Memory B cell (primary cell): ENCODE measurements around the gene ARPC5.

Experiments used
- ATAC-seq: fragments of 150-1000 bp; cut with Tn5 transposase; 2 replicates; pipeline ENCODE4 v1.10.0; 2021; ENCODE audit warnings: low read depth, mild to moderate bottlenecking, moderate library complexity
- DNase-seq, 2 donors: peaks; one replicate each; pipeline ENCODE4 v3.0.0; 2022; ENCODE audit warnings: low spot score in 2 of 2
- H3K27ac Mint-ChIP-seq: one replicate; pipeline ENCODE4 v1.8.0; 2022; ENCODE audit warnings: mild to moderate bottlenecking, moderate library complexity, mixed read lengths
- H3K27me3 Mint-ChIP-seq: one replicate; pipeline ENCODE4 v1.8.0; 2022; ENCODE audit warnings: mixed read lengths
- H3K36me3 Mint-ChIP-seq: one replicate; pipeline ENCODE4 v1.8.0; 2022; ENCODE audit warnings: mild to moderate bottlenecking, mixed read lengths
- H3K4me1 Mint-ChIP-seq: one replicate; pipeline ENCODE4 v1.8.0; 2022; ENCODE audit warnings: mixed read lengths
- H3K4me3 Mint-ChIP-seq: one replicate; pipeline ENCODE4 v1.8.0; 2022; ENCODE audit warnings: mild to moderate bottlenecking, moderate library complexity, mixed read lengths
- H3K9me3 Mint-ChIP-seq: one replicate; pipeline ENCODE4 v1.8.0; 2022; ENCODE audit warnings: mixed read lengths

ARPC5 gene

GRCh38 chr1:183654706-183655105, 19.1 kb upstream of the ARPC5 start:
- Mint-ChIP-seq H3K9me3 (no peaks in the 10 kb centered on the region), H3K4me3 (no peak overlapping the region), H3K4me1 (peaks cover 3% of the 10 kb centered on the region), H3K27me3 (peaks cover 6% of the 10 kb centered on the region), H3K36me3 (no peaks in the 10 kb centered on the region), H3K27ac (no peak overlapping the region)
- ATAC-seq (no peak), DNase-seq (no peak)

GRCh38 chr1:183653876-183654451, 18.4 kb upstream of the ARPC5 start:
- no peak for ATAC-seq
- no peaks in the 10 kb centered on the region for H3K36me3 Mint-ChIP-seq
- peaks cover 5% of the 10 kb centered on the region for H3K27me3 Mint-ChIP-seq
- H3K4me1 Mint-ChIP-seq: peaks cover 3% of the 10 kb centered on the region
- H3K4me3 Mint-ChIP-seq: no peak overlapping the region
- H3K27ac Mint-ChIP-seq: no peak overlapping the region
- no peaks in the 10 kb centered on the region for H3K9me3 Mint-ChIP-seq
- no peak for DNase-seq

- H3K4me1 Mint-ChIP-seq: peaks cover 3% of the 10 kb centered on the region
Measured at GRCh38 chr1:183653462-183653794, 17.8 kb upstream of the ARPC5 start.

GRCh38 chr1:183652547-183653461, 17.2 kb upstream of the ARPC5 start, which contains the start of gene APOBEC4:
Gene APOBEC4 (minus strand): TSS chr1:183653316. CDS start chr1:183648781, 4,535 bp downstream.
- ATAC-seq (peak; percentile 44), DNase-seq (no peak)
- Mint-ChIP-seq H3K27me3 (peaks cover 5% of the 10 kb centered on the region), H3K4me3 (no peak within 1 kb of the TSS), H3K27ac (peak within 1 kb of the TSS; percentile 55), H3K9me3 (no peaks in the 10 kb centered on the region), H3K4me1 (peaks cover 3% of the 10 kb centered on the region), H3K36me3 (no peaks in the 10 kb centered on the region)

More at GRCh38 chr1:183653462-183653794, 17.8 kb upstream of the ARPC5 start:
- Mint-ChIP-seq H3K9me3 (no peaks in the 10 kb centered on the region), H3K36me3 (no peaks in the 10 kb centered on the region), H3K27me3 (peaks cover 5% of the 10 kb centered on the region), H3K4me3 (no peak overlapping the region), H3K27ac (peak overlapping the region; percentile 55)
- no peak for ATAC-seq
- DNase-seq: no peak

- DNase-seq: no peak
- Mint-ChIP-seq H3K9me3 (no peaks in the 10 kb centered on the region), H3K4me1 (peaks cover 3% of the 10 kb centered on the region), H3K36me3 (no peaks in the 10 kb centered on the region), H3K27ac (no peak overlapping the region), H3K4me3 (no peak overlapping the region), H3K27me3 (peaks cover 6% of the 10 kb centered on the region)
- ATAC-seq: no peak
Measured at GRCh38 chr1:183652107-183652506, 16.5 kb upstream of the ARPC5 start.

- no peak for DNase-seq
- peaks cover 9% of the 10 kb centered on the region for H3K27me3 Mint-ChIP-seq
- H3K27ac Mint-ChIP-seq: no peak overlapping the region
- no peaks in the 10 kb centered on the region for H3K36me3 Mint-ChIP-seq
- H3K4me3 Mint-ChIP-seq: no peak overlapping the region
- ATAC-seq: no peak
- H3K4me1 Mint-ChIP-seq: peaks cover 6% of the 10 kb centered on the region
- H3K9me3 Mint-ChIP-seq: no peaks in the 10 kb centered on the region
Measured at GRCh38 chr1:183651612-183652011, 16.0 kb upstream of the ARPC5 start.

- H3K27me3 Mint-ChIP-seq: peaks cover 15% of the 10 kb centered on the region
- H3K36me3 Mint-ChIP-seq: no peaks in the 10 kb centered on the region
- ATAC-seq (no peak), DNase-seq (no peak)
- H3K4me3 Mint-ChIP-seq: no peak overlapping the region
- no peaks in the 10 kb centered on the region for H3K9me3 Mint-ChIP-seq
- H3K4me1 Mint-ChIP-seq: peaks cover 5% of the 10 kb centered on the region
- H3K27ac Mint-ChIP-seq: no peak overlapping the region
Measured at GRCh38 chr1:183648042-183648441, 12.5 kb upstream of the ARPC5 start.

GRCh38 chr1:183646776-183647175, 11.2 kb upstream of the ARPC5 start:
- Mint-ChIP-seq H3K4me1 (peaks cover 5% of the 10 kb centered on the region), H3K36me3 (no peaks in the 10 kb centered on the region), H3K9me3 (no peaks in the 10 kb centered on the region), H3K4me3 (no peak overlapping the region), H3K27me3 (peaks cover 15% of the 10 kb centered on the region), H3K27ac (no peak overlapping the region)
- DNase-seq (no peak), ATAC-seq (no peak)

GRCh38 chr1:183645531-183645930, 9.9 kb upstream of the ARPC5 start:
- peaks cover 5% of the 10 kb centered on the region for H3K4me1 Mint-ChIP-seq
- ATAC-seq (no peak), DNase-seq (no peak)
- peaks cover 11% of the 10 kb centered on the region for H3K27me3 Mint-ChIP-seq
- H3K9me3 Mint-ChIP-seq: no peaks in the 10 kb centered on the region
- no peak overlapping the region for H3K27ac Mint-ChIP-seq
- no peaks in the 10 kb centered on the region for H3K36me3 Mint-ChIP-seq
- H3K4me3 Mint-ChIP-seq: no peak overlapping the region

GRCh38 chr1:183642166-183642565, 6.6 kb upstream of the ARPC5 start:
- H3K9me3 Mint-ChIP-seq: no peaks in the 10 kb centered on the region
- no peak for DNase-seq
- peaks cover 5% of the 10 kb centered on the region for H3K4me1 Mint-ChIP-seq
- no peak overlapping the region for H3K4me3 Mint-ChIP-seq
- H3K27ac Mint-ChIP-seq: no peak overlapping the region
- H3K36me3 Mint-ChIP-seq: no peaks in the 10 kb centered on the region
- no peak for ATAC-seq
- peaks cover 8% of the 10 kb centered on the region for H3K27me3 Mint-ChIP-seq

GRCh38 chr1:183640193-183640592, 4.6 kb upstream of the ARPC5 start:
- no peak overlapping the region for H3K27ac Mint-ChIP-seq
- H3K4me1 Mint-ChIP-seq: peaks cover 7% of the 10 kb centered on the region
- no peaks in the 10 kb centered on the region for H3K9me3 Mint-ChIP-seq
- H3K27me3 Mint-ChIP-seq: no peaks in the 10 kb centered on the region
- no peak overlapping the region for H3K4me3 Mint-ChIP-seq
- H3K36me3 Mint-ChIP-seq: no peaks in the 10 kb centered on the region
- DNase-seq: no peak
- no peak for ATAC-seq

- Mint-ChIP-seq H3K36me3 (no peaks in the 10 kb centered on the region), H3K4me1 (peaks cover 11% of the 10 kb centered on the region), H3K27ac (no peak overlapping the region), H3K9me3 (no peaks in the 10 kb centered on the region), H3K27me3 (no peaks in the 10 kb centered on the region), H3K4me3 (no peak overlapping the region)
- DNase-seq (no peak), ATAC-seq (no peak)
Measured at GRCh38 chr1:183638649-183639387, 3.2 kb upstream of the ARPC5 start.

- no peak for ATAC-seq
- Mint-ChIP-seq H3K36me3 (peaks cover under 1% of the 10 kb centered on the region), H3K27ac (peak overlapping the region; percentile 91), H3K27me3 (no peaks in the 10 kb centered on the region), H3K9me3 (no peaks in the 10 kb centered on the region), H3K4me1 (peaks cover 17% of the 10 kb centered on the region), H3K4me3 (peak overlapping the region; percentile 99)
- DNase-seq: no peak
Measured at GRCh38 chr1:183636783-183637182, 1.2 kb upstream of the ARPC5 start.

GRCh38 chr1:183636334-183636682, 725 bp upstream of the ARPC5 start:
- Mint-ChIP-seq H3K4me1 (peaks cover 19% of the 10 kb centered on the region), H3K27ac (peak overlapping the region; percentile 91), H3K36me3 (peaks cover 2% of the 10 kb centered on the region), H3K27me3 (no peaks in the 10 kb centered on the region), H3K4me3 (peak overlapping the region; percentile 99), H3K9me3 (no peaks in the 10 kb centered on the region)
- DNase-seq (no peak), ATAC-seq (no peak)
